GM21737 (cell line): ENCODE measurements around the gene SNX17.

ENCODE experiments used
- ATAC-seq: cut with Tn5 transposase; IDR thresholded peaks from one replicate; pipeline ENCODE4 v1.9.1; 2021; ENCODE audit warnings: mild to moderate bottlenecking, moderate library complexity; ENCODE audit not compliant: unreplicated experiment

SNX17 gene

GRCh38 chr2:27362678-27363420, 7.6 kb upstream of the SNX17 start:
- ATAC-seq, result no peak

GRCh38 chr2:27363933-27364332, 6.5 kb upstream of the SNX17 start:
- ATAC-seq, result no peak

GRCh38 chr2:27369471-27370025, 868 bp upstream of the SNX17 start:
- ATAC-seq, result no peak

GRCh38 chr2:27370816-27371620, 602 bp downstream of the SNX17 start:
- peak; percentile 21 for ATAC-seq

GRCh38 chr2:27372937-27373336, 2.5 kb downstream of the SNX17 start:
- no peak for ATAC-seq

GRCh38 chr2:27373567-27373966, 3.2 kb downstream of the SNX17 start:
- no peak for ATAC-seq

GRCh38 chr2:27375513-27376099, 5.2 kb downstream of the SNX17 start:
- ATAC-seq, result no peak

- ATAC-seq, result no peak
These were observed 5.9 kb downstream of the SNX17 start for GRCh38 chr2:27376151-27376865.

- no peak for ATAC-seq
These were observed 6.6 kb downstream of the SNX17 start for GRCh38 chr2:27376866-27377617.

- no peak for ATAC-seq
These were observed 7.2 kb downstream of the SNX17 start for GRCh38 chr2:27377618-27378095.

- no peak for ATAC-seq
These were observed 7.8 kb downstream of the SNX17 start for GRCh38 chr2:27378096-27378808.

- no peak for ATAC-seq
These were observed 8.4 kb downstream of the SNX17 start for GRCh38 chr2:27378809-27379290.

- no peak for ATAC-seq
These were observed 9.0 kb downstream of the SNX17 start for GRCh38 chr2:27379383-27379835.

GRCh38 chr2:27379836-27380625, 9.6 kb downstream of the SNX17 start:
- ATAC-seq, result no peak

GRCh38 chr2:27380626-27381545, 10.5 kb downstream of the SNX17 start, which contains the start of gene ZNF513:
ZNF513 (minus strand) TSS chr2:27380734; CDS start chr2:27380526, 208 bp downstream.
- peak; percentile 76 for ATAC-seq

GRCh38 chr2:27381577-27382181, 11.3 kb downstream of the SNX17 start:
- no peak for ATAC-seq
